GM19324 (cell line): ENCODE data around the gene ARPP19.
"Not testable (repeated sequence)": the region's sequence is repeated elsewhere in the genome, so short reads cannot be mapped to it uniquely, and the experiment has no call there.

ENCODE experiments used
- ATAC-seq: cut with Tn5 transposase; IDR thresholded peaks from one replicate; pipeline ENCODE4 v1.9.1; 2021; ENCODE audit warnings: mild to moderate bottlenecking, moderate library complexity; ENCODE audit not compliant: unreplicated experiment, low FRiP score

The ARPP19 gene

DNA sequence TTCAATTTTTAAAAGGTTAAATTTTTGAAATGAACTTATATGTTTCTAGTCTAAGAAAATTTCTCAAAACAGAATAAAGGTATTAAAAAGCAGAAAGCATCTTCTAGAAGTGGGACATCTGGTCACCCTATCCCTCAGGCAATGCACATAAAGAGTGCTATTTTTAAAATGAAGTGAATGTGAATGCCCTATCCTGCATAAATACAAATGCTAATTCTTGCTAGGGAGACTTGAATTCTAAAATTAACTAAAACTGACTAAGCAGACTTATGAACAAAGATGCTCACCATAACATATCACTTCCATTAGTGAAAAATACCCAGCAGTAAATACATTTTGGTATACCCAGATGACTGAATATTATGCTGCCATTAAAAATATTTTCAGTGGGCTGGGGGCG is 51.8 kb downstream of the ARPP19 start:
- ATAC-seq = no peak

DNA sequence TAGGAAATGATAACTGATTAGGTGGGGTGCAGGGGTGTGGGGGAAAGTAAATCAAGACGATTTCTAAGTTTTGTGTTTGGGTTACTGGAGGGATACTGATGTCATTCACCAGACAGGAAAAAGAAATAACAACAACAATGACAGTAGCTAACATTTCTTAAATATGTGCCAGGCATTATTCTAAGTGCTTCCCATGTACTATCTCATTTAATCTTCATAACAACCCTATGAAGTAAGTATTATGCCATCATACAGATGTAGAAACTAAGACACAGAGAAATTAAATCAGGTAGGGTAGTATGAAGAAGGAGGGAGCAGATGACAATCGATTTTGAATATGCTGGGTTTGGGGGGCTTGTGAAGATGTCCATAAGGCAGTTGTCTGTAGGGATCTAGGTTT is 53.5 kb downstream of the ARPP19 start:
- no peak for ATAC-seq

DNA sequence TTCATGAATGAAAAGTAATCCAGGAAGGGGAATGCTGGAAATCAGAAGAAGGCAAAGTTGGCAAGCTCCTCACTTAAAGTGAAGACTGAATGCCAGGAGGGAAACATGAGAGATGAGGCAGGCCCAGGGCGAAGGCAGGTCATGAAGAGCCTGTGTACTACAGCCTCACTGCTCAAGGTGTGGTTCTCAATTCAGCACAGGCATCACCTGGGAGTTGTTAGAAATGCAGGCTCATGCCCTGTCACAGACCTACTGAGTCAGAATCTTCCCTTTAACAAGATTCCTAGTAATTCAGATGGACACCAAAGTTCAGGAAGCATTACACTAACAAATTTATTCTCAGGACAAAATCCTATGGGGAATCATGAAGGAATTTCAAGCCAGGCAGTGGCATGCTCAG is 54.3 kb downstream of the ARPP19 start:
- no peak for ATAC-seq

DNA sequence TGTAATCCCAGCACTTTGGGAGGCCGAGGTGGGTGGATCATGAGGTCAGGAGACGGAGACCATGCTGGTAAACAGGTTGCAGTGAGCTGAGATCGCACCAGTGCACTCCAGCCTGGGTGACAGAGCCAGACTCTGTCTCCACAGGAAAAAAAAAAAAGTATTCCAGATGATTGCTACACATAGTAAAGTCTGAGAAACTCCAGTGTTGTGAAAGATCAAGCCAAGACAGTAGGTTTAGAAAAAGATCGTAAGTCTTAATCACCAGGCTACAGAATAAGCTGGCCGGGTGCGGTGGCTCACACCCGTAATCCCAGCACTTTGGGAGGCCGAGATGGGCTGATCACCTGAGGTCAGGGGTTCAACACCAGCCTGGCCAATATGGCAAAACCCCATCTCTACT is 56.0 kb downstream of the ARPP19 start:
- not testable (repeated sequence) for ATAC-seq

DNA sequence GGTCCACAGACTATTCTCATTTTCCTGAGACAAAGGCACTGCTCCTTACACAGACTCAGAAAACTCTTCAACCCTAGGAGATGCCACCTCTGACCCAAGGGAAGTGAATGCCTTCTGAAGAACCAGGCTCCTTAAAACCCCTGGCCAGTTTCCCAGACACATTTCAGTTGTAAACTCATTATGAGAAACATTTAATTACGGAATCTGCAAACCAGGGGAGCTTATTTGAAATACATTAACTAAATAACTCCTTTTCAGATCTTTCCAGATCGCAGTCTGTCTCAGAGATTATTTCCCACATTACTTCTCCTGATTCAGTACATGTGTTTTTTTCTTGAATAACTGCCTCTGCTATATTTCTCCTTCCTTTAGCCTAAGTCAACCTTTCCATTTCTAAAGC is 57.7 kb downstream of the ARPP19 start:
- no peak for ATAC-seq

DNA sequence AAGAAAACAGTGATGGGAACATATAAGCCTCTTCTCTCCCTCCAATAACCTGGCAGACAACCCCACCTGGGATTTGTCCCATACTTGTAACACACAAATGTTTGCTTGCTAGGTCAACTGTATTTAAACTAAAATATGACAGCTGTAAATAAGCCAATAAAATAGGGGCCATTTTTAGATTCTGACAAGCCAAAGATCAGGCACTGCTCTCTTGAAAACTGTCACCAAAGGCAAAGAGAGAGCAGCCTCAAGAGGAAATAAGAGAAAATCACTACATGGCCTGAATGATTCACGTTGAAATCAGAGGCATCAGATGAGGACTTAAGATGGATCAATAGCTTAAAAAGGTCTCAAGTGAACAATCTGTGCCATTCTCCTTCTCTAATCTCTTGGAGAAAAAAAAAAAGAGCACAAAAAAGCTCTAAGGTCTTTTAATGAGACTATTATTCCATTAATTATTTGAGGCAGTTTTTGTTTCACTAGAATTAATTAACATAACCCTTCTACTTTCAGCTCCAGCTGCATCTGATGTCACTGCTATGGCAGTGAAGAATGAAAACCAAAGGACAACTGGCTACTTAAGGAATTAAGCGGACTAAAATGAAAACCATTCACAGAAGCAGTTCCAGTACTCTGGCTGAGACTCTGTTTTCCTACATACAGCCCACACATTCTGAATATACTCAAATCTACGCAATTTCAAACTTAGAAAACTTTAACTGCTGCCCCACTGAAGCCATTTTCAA is 59.2 kb downstream of the ARPP19 start:
- no peak for ATAC-seq

DNA sequence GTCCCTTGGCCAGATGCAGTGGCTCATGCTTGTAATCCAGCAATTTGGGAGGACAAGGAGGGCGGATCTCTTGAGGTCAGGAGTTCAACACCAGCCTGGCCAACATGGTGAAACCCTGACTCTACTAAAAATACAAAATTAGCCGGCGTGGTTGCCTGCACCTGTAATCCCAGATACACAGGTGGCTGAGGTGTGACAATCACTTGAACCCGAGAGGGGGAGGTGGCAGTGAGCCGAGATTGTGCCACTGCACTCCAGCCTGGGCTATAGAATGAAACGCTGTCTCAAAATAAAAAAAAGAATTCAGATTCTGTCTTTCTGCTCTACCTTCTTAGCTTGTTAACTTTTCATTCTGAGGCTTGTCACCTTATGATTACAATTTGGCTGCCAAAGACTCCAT is 62.3 kb downstream of the ARPP19 start:
- ATAC-seq = no peak

DNA sequence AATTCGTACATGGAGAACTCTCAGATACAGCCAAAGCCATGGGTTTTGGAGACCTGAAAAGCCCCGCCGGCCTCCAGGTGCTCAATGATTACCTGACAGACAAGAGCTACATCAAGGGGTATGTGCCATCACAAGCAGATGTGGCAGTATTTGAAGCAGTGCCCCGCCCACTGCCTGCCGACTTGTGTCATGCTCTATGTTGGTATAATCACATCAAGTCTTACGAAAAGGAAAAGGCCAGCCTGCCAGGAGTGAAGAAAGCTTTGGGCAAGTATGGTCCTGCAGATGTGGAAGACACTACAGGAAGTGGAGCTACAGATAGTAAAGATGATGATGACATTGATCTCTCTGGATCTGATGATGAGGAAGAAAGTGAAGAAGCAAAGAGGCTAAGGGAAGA is 63.7 kb downstream of the ARPP19 start:
- no peak for ATAC-seq

DNA sequence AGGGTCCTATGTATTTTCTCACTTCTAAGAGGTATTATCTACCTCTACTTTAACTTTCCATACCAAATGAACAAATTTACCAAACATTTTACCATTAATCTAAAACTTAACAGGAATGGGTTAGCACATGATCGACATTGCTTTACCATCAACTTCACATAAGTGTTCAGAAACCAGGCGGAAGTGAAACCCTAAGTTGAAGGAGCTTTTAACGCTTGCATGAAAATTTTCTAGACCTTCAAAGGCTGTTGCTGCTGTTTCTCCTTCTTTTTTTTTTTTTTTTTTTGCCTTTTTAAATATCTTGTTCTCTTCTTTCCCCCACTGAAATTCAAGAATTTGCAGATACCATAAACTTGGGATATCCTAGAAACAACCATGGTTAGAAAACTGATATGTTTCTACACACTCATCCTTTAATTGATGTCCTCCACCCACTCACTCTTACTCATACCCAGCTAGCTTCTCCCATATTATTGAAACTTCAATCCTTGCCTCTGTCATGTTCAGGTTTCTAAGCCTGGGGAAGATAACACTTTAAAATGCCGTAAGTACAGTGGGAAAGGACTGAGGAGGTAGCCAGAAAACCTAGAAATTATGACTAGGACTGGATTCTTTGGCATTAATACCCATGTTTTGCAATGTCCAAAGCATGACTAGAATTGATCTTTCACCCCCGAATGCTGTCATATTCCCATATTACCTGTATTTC is 64.9 kb downstream of the ARPP19 start:
- ATAC-seq = peak; percentile 59

DNA sequence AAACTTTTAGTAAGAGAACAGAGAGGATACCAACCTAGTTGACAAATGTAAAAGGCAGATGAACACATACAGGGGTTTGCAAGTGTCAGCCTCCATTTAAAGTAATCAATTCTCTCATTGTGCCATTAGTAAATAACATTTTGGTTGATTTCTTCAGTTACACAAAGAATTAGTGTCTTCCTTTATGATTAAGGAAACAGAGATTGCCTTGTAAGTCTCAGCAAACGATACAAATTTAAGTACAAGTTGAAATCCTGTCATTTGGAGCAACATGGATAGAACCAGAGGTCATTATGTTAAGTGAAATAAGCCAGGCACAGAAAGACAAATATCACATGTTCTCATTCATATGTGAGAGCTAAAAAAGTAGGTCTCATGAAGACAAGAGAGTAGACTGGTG is 66.2 kb downstream of the ARPP19 start:
- no peak for ATAC-seq

DNA sequence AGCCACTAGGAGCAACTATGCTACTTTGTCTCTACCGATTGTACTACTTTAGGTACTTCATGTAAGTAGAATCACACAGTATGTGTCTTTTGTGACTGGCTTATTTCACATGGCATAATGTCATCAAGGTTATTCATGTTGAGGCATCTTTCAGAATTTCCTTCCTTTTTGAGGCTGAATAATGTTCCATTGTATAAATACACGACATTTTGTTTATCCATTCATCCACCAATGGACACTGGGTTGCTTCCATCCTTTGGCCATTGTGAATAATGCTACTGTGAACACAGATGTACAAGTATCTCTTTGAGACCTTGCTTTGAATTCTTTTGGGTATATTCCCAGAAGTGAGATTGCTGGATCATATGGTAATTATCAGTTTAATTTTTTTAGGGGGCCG is 69.3 kb downstream of the ARPP19 start:
- no peak for ATAC-seq

DNA sequence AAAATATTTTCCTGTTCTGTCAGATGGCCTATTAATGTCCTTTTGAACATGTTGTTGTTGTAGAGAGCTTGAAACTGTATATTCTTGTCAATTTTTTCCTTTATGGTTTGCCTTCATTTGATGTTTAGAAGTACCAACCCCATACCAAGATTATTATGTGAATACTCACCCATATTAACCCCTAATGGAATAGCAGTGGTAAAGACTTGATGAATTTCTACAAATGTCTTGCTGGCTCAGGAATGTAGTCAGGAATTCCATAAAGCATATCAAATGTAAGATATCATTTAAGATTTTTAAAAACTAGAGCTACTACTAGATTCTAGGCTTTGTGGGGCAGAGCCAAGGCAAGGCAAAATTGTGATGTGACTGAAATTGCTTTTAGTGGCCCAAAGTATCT is 70.1 kb downstream of the ARPP19 start:
- ATAC-seq = no peak
